ENCODE results near the gene CIZ1. TPM values are rescaled to one million over a fixed set of nuclear protein-coding genes. Genes with fewer than 3 reads are reported as not detected.

Gene CIZ1
- total RNA-seq, 1 experiment from 2014 or later: 104 TPM

- Histone ChIP-seq H3K18ac (ENCODE audit: insufficient read length, low read depth, low read length) (no peak overlapping the region), H3K9me3 (ENCODE audit: control insufficient read depth, low read depth, low read length) (no peaks in the 10 kb centered on the region), H2BK20ac (ENCODE audit: low read depth, low read length, poor library complexity, severe bottlenecking) (no peak overlapping the region), H2BK12ac (ENCODE audit: insufficient read length, low read depth, low read length) (no peak overlapping the region), H2BK5ac (ENCODE audit: insufficient read length, low read length) (no peak overlapping the region), H3K27me3 (ENCODE audit: insufficient read depth, low read length) (no peaks in the 10 kb centered on the region), H2AFZ (ENCODE audit: low read length) (no peak overlapping the region), H3K9ac (ENCODE audit: extremely low read depth, insufficient read length, low read length) (no peak overlapping the region), H2BK15ac (ENCODE audit: low read depth, low read length) (no peak overlapping the region), H2AK5ac (ENCODE audit: insufficient read length, low read length) (no peak overlapping the region), H3K27ac (ENCODE audit: insufficient read length, low read depth, low read length) (no peak overlapping the region), H4K91ac (ENCODE audit: insufficient read length, low read depth, low read length) (no peak overlapping the region), H3K4me2 (ENCODE audit: insufficient read depth, insufficient read length, low read length) (no peak overlapping the region), H4K8ac (replicated peaks; ENCODE audit: insufficient read length, low read depth, low read length) (no peak overlapping the region), H3K14ac (ENCODE audit: insufficient read depth, low read length) (no peak overlapping the region), H3T11ph (ENCODE audit: low read length) (no peak overlapping the region), H3K23me2 (ENCODE audit: insufficient read length, low read depth, low read length, poor library complexity, severe bottlenecking) (no peaks in the 10 kb centered on the region), H3K79me1 (ENCODE audit: insufficient read depth, low read depth, low read length, poor library complexity, severe bottlenecking) (no peaks in the 10 kb centered on the region), H3K56ac (ENCODE audit: insufficient read length, low read depth, low read length) (no peak overlapping the region), H3K4me1 (ENCODE audit: insufficient read depth, low read length) (no peaks in the 10 kb centered on the region), H4K20me1 (ENCODE audit: control insufficient read depth, insufficient read depth, insufficient read length) (no peaks in the 10 kb centered on the region), H3K79me2 (ENCODE audit: insufficient read depth, low read length) (no peaks in the 10 kb centered on the region), H4K5ac (ENCODE audit: insufficient read length, low read depth, low read length) (no peak overlapping the region), H3K4ac (ENCODE audit: low read depth, low read length) (no peak overlapping the region), H3K23ac (ENCODE audit: insufficient read length, low read depth, low read length) (no peak overlapping the region), H2BK120ac (ENCODE audit: low read depth, low read length, poor library complexity, severe bottlenecking) (no peak overlapping the region)
- H3K4me1 Mint-ChIP-seq: peaks cover 8 to 11% of the 10 kb centered on the region in 2 experiments; a peak in 3 of 4 replicates
- no peak overlapping the region for H3K27ac Mint-ChIP-seq
- WGBS (ENCODE audit: extremely low coverage, insufficient read length, low lambda C conversion rate): no CpG with 5 or more reads among the region's 16 CpGs
- peaks cover 0 to 3% of the 10 kb centered on the region in 2 experiments; a peak in 1 of 5 replicates for H3K9me3 Mint-ChIP-seq
- no peaks in the 10 kb centered on the region for H3K27me3 Mint-ChIP-seq (ENCODE audit: low read depth)
- no peak overlapping the region; a peak in 1 of 5 replicates for H3K4me3 Mint-ChIP-seq
- TF ChIP-seq CTCF (conservative IDR thresholded peaks at IDR 0.05): no peak
- no peak for DNase-seq
- peaks cover 10 to 53% (median 12%) of the 10 kb centered on the region in 3 experiments; a peak in 6 of 7 replicates for H3K36me3 Mint-ChIP-seq (ENCODE audit: insufficient read depth in 1 of 3, low read depth in 3 of 3)
Measured at GRCh38 chr9:128116104-128117083, 75.0 kb downstream of the CIZ1 start.

Other genes with a start within 250 kb of the CIZ1 start
- gene EEIG1, start 210.6 kb downstream of the CIZ1 start, total RNA-seq (2021): 52.3 and 59.5 TPM in 2 replicates
- gene NAIF1, start 124.3 kb downstream of the CIZ1 start, total RNA-seq (2021): 6.3 TPM in 2 replicates
- 16.0 and 16.9 TPM in 2 replicates for gene SLC25A25, start 123.3 kb downstream of the CIZ1 start, total RNA-seq (2021)
- 60.4 and 63.9 TPM in 2 replicates for gene PTGES2, start 63.8 kb downstream of the CIZ1 start, total RNA-seq (2021)
- not detected in 2 replicates for gene LCN2, start 42.1 kb downstream of the CIZ1 start, total RNA-seq (2021)
- gene BBLN, start 31.3 kb downstream of the CIZ1 start, total RNA-seq (2021): 72.5 and 74.9 TPM in 2 replicates
- gene DNM1, start 11.8 kb upstream of the CIZ1 start, total RNA-seq (2021): 54.3 and 58.0 TPM in 2 replicates
- gene GOLGA2, start 84.4 kb upstream of the CIZ1 start, total RNA-seq (2021): 44.2 and 51.0 TPM in 2 replicates
- gene SWI5, start 84.7 kb upstream of the CIZ1 start, total RNA-seq (2021): 25.0 and 25.6 TPM in 2 replicates
- 38.3 and 39.8 TPM in 2 replicates for gene TRUB2, start 130.9 kb upstream of the CIZ1 start, total RNA-seq (2021)
- 34.8 and 38.4 TPM in 2 replicates for gene COQ4, start 131.3 kb upstream of the CIZ1 start, total RNA-seq (2021)
- 17.0 and 17.2 TPM in 2 replicates for gene SLC27A4, start 149.0 kb upstream of the CIZ1 start, total RNA-seq (2021)
- 46.1 and 46.6 TPM in 2 replicates for gene URM1, start 179.8 kb upstream of the CIZ1 start, total RNA-seq (2021)
- gene CERCAM, start 229.3 kb upstream of the CIZ1 start, total RNA-seq (2021): 5.4 and 5.9 TPM in 2 replicates

Data from H9 (cell line).